GM19351 (cell line): Measurements from ENCODE around the gene FNIP1.
"Not testable (repeated sequence)": the region's sequence is repeated elsewhere in the genome, so short reads cannot be mapped to it uniquely, and the experiment has no call there.

ENCODE experiments used
- ATAC-seq: cut with Tn5 transposase; IDR thresholded peaks from one replicate; pipeline ENCODE4 v1.9.1; 2021; ENCODE audit warnings: mild to moderate bottlenecking, moderate library complexity; ENCODE audit not compliant: unreplicated experiment

Gene FNIP1

GRCh38 chr5:131796793-131797693 is at the start of gene FNIP1:
Gene FNIP1 (minus strand): TSS chr5:131797017. CDS start chr5:131796921, 96 bp downstream.
- peak; percentile 83 for ATAC-seq

GRCh38 chr5:131846536-131846935 is 49.7 kb upstream of the FNIP1 start:
- ATAC-seq: no peak

GRCh38 chr5:131845828-131846227 is 49.0 kb upstream of the FNIP1 start:
- ATAC-seq: no peak

GRCh38 chr5:131842971-131843370 is 46.2 kb upstream of the FNIP1 start:
- ATAC-seq: not testable (repeated sequence)

GRCh38 chr5:131832702-131833101 is 35.9 kb upstream of the FNIP1 start:
- not testable (repeated sequence) for ATAC-seq

GRCh38 chr5:131825404-131826013 is 28.7 kb upstream of the FNIP1 start:
- ATAC-seq: peak; percentile 94

- ATAC-seq: no peak
Observed at GRCh38 chr5:131824631-131825030, 27.8 kb upstream of the FNIP1 start.

- ATAC-seq: no peak
Observed at GRCh38 chr5:131821221-131821620, 24.4 kb upstream of the FNIP1 start.

GRCh38 chr5:131818001-131818724 is 21.3 kb upstream of the FNIP1 start:
- peak; percentile 59 for ATAC-seq

- ATAC-seq: no peak
Observed at GRCh38 chr5:131814990-131815389, 18.2 kb upstream of the FNIP1 start.

GRCh38 chr5:131812371-131813160 is 15.7 kb upstream of the FNIP1 start:
- no peak for ATAC-seq

GRCh38 chr5:131810510-131811249 is 13.9 kb upstream of the FNIP1 start:
- ATAC-seq: peak; percentile 79

GRCh38 chr5:131795879-131796792 is 681 bp downstream of the FNIP1 start:
- peak; percentile 19 for ATAC-seq

GRCh38 chr5:131795228-131795627 is 1.6 kb downstream of the FNIP1 start:
- no peak for ATAC-seq

- peak; percentile 28 for ATAC-seq
Observed at GRCh38 chr5:131794586-131794985, 2.2 kb downstream of the FNIP1 start.

- no peak for ATAC-seq
Observed at GRCh38 chr5:131792896-131793295, 3.9 kb downstream of the FNIP1 start.

- ATAC-seq: no peak
Observed at GRCh38 chr5:131791866-131792265, 5.0 kb downstream of the FNIP1 start.

GRCh38 chr5:131790550-131790949 is 6.3 kb downstream of the FNIP1 start:
- ATAC-seq: no peak

GRCh38 chr5:131789765-131790164 is 7.1 kb downstream of the FNIP1 start:
- no peak for ATAC-seq
